GM18520 (cell line): Measurements from ENCODE around the gene NUDT2.
A peak's percentile ranks its signal among the peaks of the same experiment; 100 is the strongest.

Experiments used
- ATAC-seq: cut with Tn5 transposase; IDR thresholded peaks from one replicate; pipeline ENCODE4 v1.9.1; 2021; ENCODE audit not compliant: unreplicated experiment

The NUDT2 gene

GRCh38 chr9:34370335-34370969, 41.1 kb downstream of the NUDT2 start:
- no peak for ATAC-seq

GRCh38 chr9:34370970-34371880, 41.9 kb downstream of the NUDT2 start:
- no peak for ATAC-seq

GRCh38 chr9:34371886-34372466, 42.6 kb downstream of the NUDT2 start:
- ATAC-seq = no peak

- ATAC-seq = no peak
Observed at GRCh38 chr9:34372467-34373011, 43.2 kb downstream of the NUDT2 start.

DNA sequence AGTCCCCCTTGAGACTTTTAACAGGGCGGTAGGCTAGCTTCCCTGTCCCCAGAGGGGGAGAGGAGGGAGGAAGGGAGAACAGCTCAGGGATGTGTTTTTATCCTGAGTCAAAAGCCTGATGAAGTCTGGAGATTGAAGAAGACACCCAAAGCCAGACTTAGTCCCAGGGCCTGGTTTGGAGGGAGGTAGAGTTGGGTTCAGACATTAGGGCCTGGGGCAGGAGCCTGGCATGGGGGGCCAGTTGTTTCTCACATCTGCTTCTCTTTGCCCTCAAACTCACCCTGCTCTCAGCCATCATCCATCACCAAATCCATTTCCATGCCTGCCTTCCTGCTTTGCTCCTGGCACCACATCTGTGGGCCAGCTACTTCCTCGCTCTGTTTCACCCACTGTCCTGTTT, 44.4 kb downstream of the NUDT2 start:
- ATAC-seq = no peak

DNA sequence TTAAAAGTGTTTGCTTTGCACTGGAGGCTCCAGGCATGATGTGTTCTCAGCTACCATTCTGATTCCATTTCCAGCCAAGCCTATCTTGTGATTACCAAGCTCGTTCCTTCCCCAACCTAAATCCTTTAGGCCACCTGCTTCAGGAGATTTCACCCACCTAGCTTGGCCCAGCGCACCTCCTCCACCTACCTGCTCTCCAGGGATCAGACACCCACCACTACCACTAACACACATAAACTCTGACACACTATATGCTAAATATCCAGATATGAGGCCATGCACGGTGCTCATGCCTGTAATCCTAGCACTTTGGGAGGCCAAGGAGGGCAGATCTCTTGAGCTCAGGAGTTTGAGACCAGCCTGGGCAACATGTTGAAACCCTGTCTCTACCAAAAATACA, 45.0 kb downstream of the NUDT2 start:
- no peak for ATAC-seq

- no peak for ATAC-seq
Observed at GRCh38 chr9:34374905-34375552, 45.7 kb downstream of the NUDT2 start.

DNA sequence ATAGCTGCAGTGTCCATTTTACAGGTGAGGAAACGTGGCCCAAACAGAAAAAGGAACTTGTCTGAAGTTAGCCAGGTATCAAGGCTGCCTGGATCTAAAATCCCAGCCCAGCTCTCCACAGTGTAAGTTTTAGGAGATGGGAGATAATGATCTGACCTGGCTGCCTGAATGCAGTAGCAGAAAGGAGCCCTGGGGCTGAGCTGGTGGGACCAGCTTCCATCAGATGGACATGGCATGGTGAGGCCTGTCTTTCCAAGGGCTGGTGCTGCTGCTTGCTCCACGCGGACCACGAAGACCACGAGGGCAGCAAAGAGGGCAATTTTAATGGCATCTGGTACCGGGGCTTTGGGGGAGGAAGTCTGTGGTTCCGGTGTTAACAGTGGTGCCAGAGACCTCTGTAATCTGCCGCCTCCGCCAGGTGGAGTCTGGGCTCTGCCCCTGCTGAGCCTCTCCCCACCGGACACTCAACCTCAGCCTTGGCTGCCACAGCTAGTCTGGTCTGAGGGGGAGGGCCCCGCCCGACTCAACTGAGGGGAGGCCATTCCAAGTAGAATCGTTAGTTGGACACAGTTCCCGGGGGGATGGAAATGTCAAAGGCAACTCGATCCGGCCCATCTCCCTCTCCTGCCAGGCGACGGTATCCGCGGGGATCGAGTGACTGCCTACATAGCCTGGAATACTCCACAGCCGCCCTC, 46.7 kb downstream of the NUDT2 start:
- ATAC-seq = no peak

DNA sequence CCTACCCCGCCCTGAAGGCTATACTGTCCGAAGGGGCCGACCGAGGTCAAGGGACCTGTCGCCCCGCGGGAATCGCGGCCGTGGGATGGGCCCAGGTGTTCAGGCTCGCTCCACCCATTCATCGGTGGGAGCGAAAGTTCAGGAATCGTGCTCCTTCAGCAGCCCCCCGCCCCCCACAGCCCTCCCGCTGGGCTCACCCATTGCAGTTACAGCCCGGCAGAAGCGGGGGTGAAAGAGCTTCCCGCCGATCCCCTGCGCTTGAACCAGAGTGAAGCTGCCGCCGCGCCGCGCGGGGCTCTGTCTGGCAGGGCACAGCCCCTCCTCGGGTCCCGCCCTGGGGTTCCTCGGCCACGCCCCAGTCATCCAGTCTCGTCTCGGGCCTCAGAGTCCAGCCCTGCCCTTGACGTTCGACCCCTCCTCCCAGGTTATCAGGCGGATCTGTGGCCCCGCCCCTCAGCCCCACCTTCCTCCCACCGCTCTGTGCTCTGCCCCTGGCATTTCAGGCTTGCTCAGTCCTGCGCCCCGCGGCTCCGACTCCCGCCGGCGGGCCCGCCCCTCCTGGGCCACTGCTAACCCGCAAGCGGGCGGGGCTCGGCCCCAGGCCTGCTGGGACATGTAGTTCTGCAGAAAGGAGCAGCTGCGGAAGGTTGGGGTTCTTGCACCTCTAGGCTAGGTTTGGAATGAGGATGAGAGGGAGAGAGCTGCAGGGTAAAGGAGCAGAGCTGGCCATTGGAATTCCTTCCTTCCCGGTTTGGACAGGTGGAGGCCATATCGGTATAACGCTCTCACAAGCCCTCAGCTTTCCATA, 47.4 kb downstream of the NUDT2 start, which contains the start of gene MYORG:
TSS of gene MYORG (minus strand) at position 303 of the 808 bp plus-strand sequence. CDS start 3,955 bp downstream, outside the sequence.
- ATAC-seq = peak; percentile 82

- no peak for ATAC-seq
Observed at GRCh38 chr9:34377404-34377746, 48.0 kb downstream of the NUDT2 start.

- no peak for ATAC-seq
Observed at GRCh38 chr9:34378376-34379060, 49.1 kb downstream of the NUDT2 start.

GRCh38 chr9:34379334-34380033, 50.1 kb downstream of the NUDT2 start:
- no peak for ATAC-seq

DNA sequence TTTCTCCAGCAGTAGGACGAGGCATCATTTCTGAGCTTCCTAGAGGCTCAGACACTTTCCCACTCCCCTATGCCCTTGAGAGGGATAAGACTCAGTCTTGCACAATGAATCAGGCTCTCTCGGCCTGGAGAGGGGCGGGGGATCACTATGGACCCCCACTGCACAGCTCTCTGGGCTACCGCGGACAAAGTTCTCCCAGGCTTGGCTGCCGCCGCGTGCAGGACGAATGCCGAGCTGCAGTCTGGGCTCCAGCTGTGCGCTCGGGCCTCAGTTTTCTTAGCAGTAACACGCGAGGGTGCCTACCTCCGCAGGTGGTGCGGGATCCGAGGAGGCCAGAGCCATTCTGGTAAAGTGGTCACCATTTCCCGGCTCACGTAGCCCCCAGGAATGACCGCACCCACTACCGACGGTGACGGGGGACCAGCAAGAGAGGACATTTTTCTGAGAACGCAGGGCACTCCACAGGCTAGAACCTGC, 50.7 kb downstream of the NUDT2 start:
- no peak for ATAC-seq

DNA sequence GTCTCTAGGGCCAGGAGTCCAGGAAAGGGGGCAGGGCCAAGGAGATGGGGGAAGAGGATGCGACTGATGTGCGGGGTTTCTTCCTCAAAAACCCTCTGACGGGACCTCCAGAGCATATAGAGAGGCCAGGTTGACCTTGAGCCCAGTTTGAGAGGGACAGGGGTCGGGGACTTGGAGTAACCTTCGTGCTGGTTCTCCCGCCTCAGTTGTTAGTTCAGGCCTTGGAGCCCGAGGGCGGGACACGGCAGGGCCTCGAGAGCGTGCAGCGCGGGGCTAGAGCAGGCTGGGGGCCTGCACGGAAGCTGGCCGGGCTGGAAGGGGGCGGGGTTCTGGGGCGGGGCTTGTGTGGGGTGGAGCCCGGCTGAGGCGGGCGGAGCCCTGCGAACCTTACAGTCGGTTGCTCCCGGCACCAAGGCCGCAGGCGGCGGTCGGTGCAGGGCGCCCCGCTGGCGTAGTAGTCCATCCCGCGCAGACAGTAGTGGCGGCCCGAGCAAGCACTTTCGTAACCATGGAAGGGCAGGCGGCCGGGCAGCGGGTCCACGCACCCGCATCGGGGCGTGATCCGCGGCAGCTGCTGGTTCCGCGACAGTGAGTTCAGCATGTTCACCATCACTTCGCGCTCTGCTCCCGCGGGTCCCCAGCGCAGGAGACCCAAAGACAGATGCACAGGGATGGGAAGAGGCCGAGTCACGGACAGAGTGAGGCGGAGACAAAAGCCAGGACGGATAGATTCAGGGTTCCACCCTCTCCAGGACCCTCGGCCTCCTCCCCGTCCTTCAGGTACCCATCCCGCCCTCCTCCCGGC, 51.3 kb downstream of the NUDT2 start:
- ATAC-seq = no peak

GRCh38 chr9:34381323-34381722, 52.0 kb downstream of the NUDT2 start:
- ATAC-seq = no peak

DNA sequence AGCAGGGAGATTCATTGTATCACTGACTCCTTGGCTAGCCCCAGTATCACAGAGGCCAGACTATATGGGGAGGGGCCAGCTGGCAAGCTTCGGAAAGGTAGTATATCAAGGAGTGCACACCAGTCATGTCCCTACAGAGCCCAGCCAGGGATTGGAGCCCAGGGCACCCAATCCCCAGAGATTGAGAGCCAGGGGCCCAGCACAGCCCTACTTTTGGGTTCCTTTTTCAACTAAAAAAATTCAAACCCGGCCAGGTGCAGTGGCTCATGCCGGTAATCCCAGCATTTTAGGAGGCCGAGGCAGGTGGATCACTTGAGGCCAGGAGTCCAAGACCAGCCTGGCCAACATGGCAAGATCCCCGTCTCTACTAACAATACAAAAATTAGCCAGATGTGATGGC, 52.7 kb downstream of the NUDT2 start:
- ATAC-seq = no peak

- no peak for ATAC-seq
Observed at GRCh38 chr9:34382879-34383278, 53.5 kb downstream of the NUDT2 start.

DNA sequence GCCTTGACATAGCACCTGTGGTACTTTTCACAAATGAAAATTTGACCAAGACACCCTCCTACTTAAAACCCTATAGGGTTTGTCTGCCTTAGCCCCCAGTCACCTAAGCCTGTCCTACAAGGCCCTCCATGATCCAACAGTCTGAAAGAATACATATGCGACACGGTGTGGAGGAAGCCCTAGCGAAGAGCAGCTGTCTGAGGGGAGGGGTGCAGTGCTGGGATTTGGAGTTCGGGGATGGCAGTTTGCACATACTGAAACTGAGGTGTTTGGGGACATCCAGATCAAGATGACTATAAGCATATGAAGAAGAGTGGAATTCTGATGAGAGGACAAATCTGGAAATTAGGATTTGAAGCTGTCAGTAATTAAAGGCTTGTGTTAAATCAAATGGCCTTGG, 54.5 kb downstream of the NUDT2 start:
- ATAC-seq = no peak
